GM12873 (cell line): ENCODE results near the gene DUSP16.

Source experiments
- CTCF ChIP-seq: IDR thresholded peaks from 2 replicates; pipeline ENCODE4 v1.5.1; 2012; ENCODE audit warnings: low read depth, mild to moderate bottlenecking, moderate library complexity, low read length, control low read depth; ENCODE audit not compliant: insufficient read depth; ENCODE audit errors: missing control alignments

DUSP16 gene

GRCh38 chr12:12548713-12549112 lies 13.9 kb downstream of the DUSP16 start:
- no peak for TF ChIP-seq CTCF

DNA sequence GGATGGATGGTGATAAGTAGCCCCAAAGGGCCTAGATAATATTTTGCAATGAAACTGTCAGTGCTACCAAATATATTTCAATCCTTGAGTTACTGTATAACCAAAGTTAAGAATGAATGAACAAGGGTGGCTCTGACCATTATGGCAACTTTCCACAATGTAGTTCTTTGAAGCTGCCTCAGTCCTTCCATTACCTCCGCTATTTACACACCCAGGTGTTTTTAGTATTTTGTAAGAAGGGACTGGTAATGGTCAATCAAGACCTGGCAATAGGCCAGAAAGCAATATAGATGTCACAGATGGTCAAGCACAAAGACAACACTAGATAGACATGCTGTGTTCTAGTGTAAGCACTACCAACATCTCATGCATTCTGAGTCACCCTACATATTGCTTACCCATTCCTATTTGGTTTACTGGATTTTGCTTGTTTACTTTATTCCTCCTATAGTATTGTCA lies 16.3 kb downstream of the DUSP16 start:
- TF ChIP-seq CTCF, result no peak

- TF ChIP-seq CTCF, result no peak
Measured at GRCh38 chr12:12543959-12544358, 18.7 kb downstream of the DUSP16 start.

DNA sequence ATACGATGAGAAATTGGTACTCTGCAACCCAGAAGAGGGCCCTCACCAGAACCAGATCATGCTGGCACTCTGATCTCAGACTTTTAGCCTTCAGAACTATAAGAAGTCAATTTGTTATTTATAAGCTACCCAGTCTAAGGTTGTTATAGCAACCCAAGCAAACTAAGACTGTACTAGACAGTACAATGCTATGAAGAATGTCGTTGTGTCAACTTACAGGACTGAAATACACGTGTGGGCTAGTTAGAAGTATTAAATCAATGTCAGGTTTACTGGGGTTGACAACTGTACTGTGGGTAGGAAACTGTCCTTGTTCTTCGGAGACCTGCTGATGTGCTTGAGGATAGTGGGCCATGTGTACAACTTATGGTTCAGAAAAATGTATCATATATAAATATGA lies 19.7 kb downstream of the DUSP16 start:
- TF ChIP-seq CTCF, result no peak

DNA sequence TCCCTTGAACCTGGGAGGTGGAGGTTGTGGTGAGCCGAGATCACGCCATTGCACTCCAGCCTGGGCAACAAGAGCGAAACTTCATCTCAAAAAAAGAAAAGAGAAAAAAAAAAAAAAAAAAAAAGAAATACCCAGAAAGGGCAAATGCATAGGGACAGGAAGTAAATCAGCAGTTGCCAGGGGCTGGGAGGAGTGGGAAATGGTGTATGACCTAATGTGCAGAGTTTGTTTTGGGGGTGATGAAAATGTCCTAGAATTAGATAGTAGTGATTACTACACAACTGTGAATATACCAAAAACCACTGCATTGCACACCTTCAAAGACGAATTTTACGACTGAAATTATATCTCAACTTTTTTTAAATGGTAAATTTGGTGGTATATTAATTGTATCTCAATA lies 20.4 kb downstream of the DUSP16 start:
- no peak for TF ChIP-seq CTCF

GRCh38 chr12:12541782-12542181 lies 20.9 kb downstream of the DUSP16 start:
- no peak for TF ChIP-seq CTCF

DNA sequence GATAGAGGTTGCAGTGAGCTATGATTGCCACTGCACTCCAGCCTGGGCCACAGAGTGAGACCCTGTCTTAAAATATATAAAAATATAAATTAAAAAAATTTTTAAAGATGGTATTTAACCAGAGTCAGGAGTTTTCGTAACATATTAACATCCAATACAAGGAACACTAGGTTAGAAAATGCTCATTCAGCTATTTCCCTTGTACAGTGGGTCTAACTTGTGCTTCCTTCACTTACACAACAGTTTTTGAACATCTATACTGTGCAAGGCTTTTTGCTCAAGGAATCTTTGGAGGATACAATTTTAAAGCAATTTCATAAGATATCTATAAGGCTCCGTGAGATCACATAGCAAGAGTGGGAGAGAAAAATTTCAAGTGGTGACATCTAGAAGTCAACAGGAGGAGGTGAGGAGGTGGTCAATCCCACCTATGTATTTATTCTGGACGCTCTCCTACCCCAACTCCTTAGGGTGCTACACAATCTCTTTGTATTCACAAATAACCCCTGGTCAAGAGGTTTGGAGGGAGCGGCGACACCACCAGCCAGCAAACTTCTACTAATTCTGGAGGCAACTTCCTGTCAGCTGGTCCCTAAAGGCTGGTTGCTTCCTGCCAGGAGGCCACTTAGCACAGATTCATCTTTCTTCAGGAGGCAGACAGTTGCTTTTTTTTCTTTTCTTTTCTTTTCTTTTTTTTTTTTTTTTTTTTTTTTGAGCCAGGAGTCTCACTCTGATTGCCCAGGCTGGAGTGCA lies 22.2 kb downstream of the DUSP16 start:
- TF ChIP-seq CTCF, result no peak
